Measurements from ENCODE around the gene ZC2HC1B. TPM values are rescaled to one million over a fixed set of nuclear protein-coding genes. Genes with fewer than 3 reads are reported as not detected.

Gene ZC2HC1B
- total and polyA plus RNA-seq, 9 of the 15 experiments (the other 6 are each of a cell fraction or from before 2014, with no cell fraction given): not detected

DNA sequence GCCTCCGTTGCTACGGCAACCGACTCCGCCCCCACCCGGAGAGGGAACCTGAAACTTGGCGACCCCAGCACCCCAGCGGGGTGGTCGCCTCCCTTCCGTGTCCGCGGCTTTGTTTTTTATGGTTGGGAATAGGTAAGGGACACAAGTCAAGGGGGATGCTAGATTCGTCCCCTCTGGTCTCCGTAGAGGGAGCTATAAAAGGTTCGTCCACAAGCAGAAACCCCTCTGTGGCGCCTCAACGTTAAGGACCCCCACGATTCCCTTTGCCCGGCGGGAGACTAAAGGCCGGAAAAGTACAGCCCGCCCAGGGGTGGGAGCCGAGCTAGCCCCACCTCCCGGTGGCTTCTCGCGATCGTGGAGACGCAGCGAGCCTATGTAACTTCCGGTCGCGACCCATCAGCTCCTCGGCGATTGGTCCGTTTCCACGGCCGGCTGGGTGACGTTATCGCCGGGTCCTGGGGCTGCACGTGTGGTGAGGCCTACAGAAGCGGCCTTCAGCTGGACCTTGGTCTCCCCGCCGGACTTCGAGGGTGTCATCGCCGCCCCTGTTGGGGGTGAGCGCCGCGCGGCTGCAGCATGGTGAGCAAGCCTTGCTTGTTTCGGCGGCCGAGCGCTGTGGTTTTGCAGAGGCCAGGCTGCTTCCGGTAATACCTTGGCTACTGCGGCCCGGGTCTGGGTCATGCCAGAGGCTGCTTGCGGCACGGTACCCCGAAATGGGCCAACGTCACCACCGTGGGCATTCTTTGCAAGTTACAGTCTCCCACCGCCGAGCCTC, 21.2 kb upstream of the ZC2HC1B start, which contains the start of gene LTV1 (continued):
- peak; percentile 95 for TF ChIP-seq FOXK1 (CRISPR knock-in tag; IDR thresholded peaks at IDR 0.05; ENCODE audit: borderline replicate concordance)
- TF ChIP-seq, protein P1, sequence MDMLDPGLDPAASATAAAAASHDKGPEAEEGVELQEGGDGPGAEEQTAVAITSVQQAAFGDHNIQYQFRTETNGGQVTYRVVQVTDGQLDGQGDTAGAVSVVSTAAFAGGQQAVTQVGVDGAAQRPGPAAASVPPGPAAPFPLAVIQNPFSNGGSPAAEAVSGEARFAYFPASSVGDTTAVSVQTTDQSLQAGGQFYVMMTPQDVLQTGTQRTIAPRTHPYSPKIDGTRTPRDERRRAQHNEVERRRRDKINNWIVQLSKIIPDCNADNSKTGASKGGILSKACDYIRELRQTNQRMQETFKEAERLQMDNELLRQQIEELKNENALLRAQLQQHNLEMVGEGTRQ (CRISPR knock-in tag; IDR thresholded peaks at IDR 0.05): peak; percentile 59
- TF ChIP-seq SMAD3 (CRISPR knock-in tag; conservative IDR thresholded peaks at IDR 0.05): 0 out of 2 replicates have a peak, but pooled peaks have one; percentile 20
- peak; percentile 99 for TF ChIP-seq CHD2 (IDR thresholded peaks at IDR 0.05; ENCODE audit: low read depth, low read length)
- TF ChIP-seq TBP (optimal IDR thresholded peaks at IDR 0.05; ENCODE audit: low read depth, low read length): peak; percentile 90
- TF ChIP-seq CREB1 (IDR thresholded peaks at IDR 0.05): peak; percentile 92
- TF ChIP-seq CREB1 (CRISPR knock-in tag; IDR thresholded peaks at IDR 0.05): peak; percentile 91
- TF ChIP-seq SPI1 (IDR thresholded peaks at IDR 0.05; ENCODE audit: borderline replicate concordance, low read depth, low read length): no peak
- peak; percentile 87 for TF ChIP-seq KDM5B (IDR thresholded peaks at IDR 0.05; ENCODE audit: insufficient replicate concordance, low read depth, low read length)
- TF ChIP-seq MYC (IDR thresholded peaks at IDR 0.05; ENCODE audit: low read depth, low read length): peak; percentile 99
- peak; percentile 99 for TF ChIP-seq MYC (CRISPR knock-in tag; IDR thresholded peaks at IDR 0.05; ENCODE audit: borderline replicate concordance, low read depth)
- peak; percentile 95 for TF ChIP-seq POLR2A (conservative IDR thresholded peaks at IDR 0.05)
- TF ChIP-seq CC2D1A (IDR thresholded peaks at IDR 0.05): peak; percentile 91
- 0 out of 2 replicates have a peak, but pooled peaks have one; percentile 71 for TF ChIP-seq ZBTB1 (CRISPR knock-in tag; IDR thresholded peaks at IDR 0.05; ENCODE audit: borderline replicate concordance, low read depth)
- TF ChIP-seq SMAD2 (IDR thresholded peaks at IDR 0.05; ENCODE audit: low read depth, low read length): no peak
- peak; percentile 53; the same call in 1 of the 2 replicates for TF ChIP-seq SMAD4 (CRISPR knock-in tag; conservative IDR thresholded peaks at IDR 0.05)
- TF ChIP-seq, protein P2, sequence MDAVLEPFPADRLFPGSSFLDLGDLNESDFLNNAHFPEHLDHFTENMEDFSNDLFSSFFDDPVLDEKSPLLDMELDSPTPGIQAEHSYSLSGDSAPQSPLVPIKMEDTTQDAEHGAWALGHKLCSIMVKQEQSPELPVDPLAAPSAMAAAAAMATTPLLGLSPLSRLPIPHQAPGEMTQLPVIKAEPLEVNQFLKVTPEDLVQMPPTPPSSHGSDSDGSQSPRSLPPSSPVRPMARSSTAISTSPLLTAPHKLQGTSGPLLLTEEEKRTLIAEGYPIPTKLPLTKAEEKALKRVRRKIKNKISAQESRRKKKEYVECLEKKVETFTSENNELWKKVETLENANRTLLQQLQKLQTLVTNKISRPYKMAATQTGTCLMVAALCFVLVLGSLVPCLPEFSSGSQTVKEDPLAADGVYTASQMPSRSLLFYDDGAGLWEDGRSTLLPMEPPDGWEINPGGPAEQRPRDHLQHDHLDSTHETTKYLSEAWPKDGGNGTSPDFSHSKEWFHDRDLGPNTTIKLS (IDR thresholded peaks at IDR 0.05; ENCODE audit: borderline replicate concordance, low read depth): peak; percentile 91; the same call in 1 of the 2 replicates
- TF ChIP-seq, protein P3, sequence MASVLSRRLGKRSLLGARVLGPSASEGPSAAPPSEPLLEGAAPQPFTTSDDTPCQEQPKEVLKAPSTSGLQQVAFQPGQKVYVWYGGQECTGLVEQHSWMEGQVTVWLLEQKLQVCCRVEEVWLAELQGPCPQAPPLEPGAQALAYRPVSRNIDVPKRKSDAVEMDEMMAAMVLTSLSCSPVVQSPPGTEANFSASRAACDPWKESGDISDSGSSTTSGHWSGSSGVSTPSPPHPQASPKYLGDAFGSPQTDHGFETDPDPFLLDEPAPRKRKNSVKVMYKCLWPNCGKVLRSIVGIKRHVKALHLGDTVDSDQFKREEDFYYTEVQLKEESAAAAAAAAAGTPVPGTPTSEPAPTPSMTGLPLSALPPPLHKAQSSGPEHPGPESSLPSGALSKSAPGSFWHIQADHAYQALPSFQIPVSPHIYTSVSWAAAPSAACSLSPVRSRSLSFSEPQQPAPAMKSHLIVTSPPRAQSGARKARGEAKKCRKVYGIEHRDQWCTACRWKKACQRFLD (CRISPR knock-in tag; IDR thresholded peaks at IDR 0.05): peak; percentile 98
- TF ChIP-seq ZNF354B (CRISPR knock-in tag; IDR thresholded peaks at IDR 0.05): no peak
- TF ChIP-seq, protein P4, sequence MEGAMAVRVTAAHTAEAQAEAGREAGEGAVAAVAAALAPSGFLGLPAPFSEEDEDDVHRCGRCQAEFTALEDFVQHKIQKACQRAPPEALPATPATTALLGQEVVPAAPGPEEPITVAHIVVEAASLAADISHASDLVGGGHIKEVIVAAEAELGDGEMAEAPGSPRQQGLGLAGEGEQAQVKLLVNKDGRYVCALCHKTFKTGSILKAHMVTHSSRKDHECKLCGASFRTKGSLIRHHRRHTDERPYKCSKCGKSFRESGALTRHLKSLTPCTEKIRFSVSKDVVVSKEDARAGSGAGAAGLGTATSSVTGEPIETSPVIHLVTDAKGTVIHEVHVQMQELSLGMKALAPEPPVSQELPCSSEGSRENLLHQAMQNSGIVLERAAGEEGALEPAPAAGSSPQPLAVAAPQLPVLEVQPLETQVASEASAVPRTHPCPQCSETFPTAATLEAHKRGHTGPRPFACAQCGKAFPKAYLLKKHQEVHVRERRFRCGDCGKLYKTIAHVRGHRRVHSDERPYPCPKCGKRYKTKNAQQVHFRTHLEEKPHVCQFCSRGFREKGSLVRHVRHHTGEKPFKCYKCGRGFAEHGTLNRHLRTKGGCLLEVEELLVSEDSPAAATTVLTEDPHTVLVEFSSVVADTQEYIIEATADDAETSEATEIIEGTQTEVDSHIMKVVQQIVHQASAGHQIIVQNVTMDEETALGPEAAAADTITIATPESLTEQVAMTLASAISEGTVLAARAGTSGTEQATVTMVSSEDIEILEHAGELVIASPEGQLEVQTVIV (CRISPR knock-in tag; IDR thresholded peaks at IDR 0.05; ENCODE audit: borderline replicate concordance): peak; percentile 50; the same call in 1 of the 2 replicates
- TF ChIP-seq ZBED1 (IDR thresholded peaks at IDR 0.05): 0 out of 2 replicates have a peak, but pooled peaks have one; percentile 74
- TF ChIP-seq EP300 (IDR thresholded peaks at IDR 0.05; ENCODE audit: low read length): no peak

All from K562 (cell line).